Caco-2 (cell line): Measurements from ENCODE around the gene BYSL. TPM values are rescaled to one million over a fixed set of nuclear protein-coding genes. Genes with fewer than 3 reads are reported as not detected.
A peak's percentile ranks its signal among the peaks of the same experiment; 100 is the strongest.
"Not testable (repeated sequence)": the region's sequence is repeated elsewhere in the genome, so short reads cannot be mapped to it uniquely, and the experiment has no call there.

Experiments
- BruUV-seq: library from RNA; stranded (reverse); fragments of 400-500 nt; replicated peaks from 2 replicates; lab custom pipeline; 2021; lab: Mats Ljungman, UMichigan
- CTCF ChIA-PET: fragments of 300-600 bp; sonication (Branson Sonifier 250); formaldehyde crosslinking; loops from one replicate; lab custom pipeline; 2022; ENCODE audit warnings: antibody characterized with exemption; lab: Charles Lee
- POLR2A ChIA-PET: fragments of 300-600 bp; sonication (Branson Sonifier 250); formaldehyde crosslinking; loops from one replicate; lab custom pipeline; 2022; ENCODE audit warnings: antibody characterized with exemption; lab: Charles Lee
- DNase-seq, 2 experiments: peaks; one replicate each; pipeline versions ENCODE4 v3.0.0 to v3.0.0-alpha.2; 2020 to 2022
- H3K27me3 ChIP-seq: replicated peaks from 2 replicates; pipeline ENCODE4 v1.6.0; 2011; ENCODE audit warnings: low read length; ENCODE audit not compliant: control insufficient read depth, insufficient read depth
- H3K36me3 ChIP-seq: 2 replicates; pipeline ENCODE4 v1.5.1; 2011; ENCODE audit warnings: low read length; ENCODE audit not compliant: control insufficient read depth, insufficient read depth
- H3K4me1 ChIP-seq: fragments of 250-450 bp; sonication (Bioruptor Pico); 2 replicates; pipeline ENCODE4 v1.5.1; 2020; ENCODE audit warnings: mild to moderate bottlenecking
- H3K4me3 ChIP-seq: 2 replicates; pipeline ENCODE4 v1.5.1; 2011; ENCODE audit warnings: low read depth, mild to moderate bottlenecking, control low read depth, low read length
- H3K9me3 ChIP-seq: fragments of 250-450 bp; sonication (Bioruptor Pico); 2 replicates; pipeline ENCODE4 v1.5.1; 2020; ENCODE audit warnings: mild to moderate bottlenecking, moderate library complexity
- H3K27ac Mint-ChIP-seq: one replicate; pipeline ENCODE4 v1.8.0; 2022; ENCODE audit warnings: mixed read lengths; ENCODE audit not compliant: unreplicated experiment
- H3K27me3 Mint-ChIP-seq: one replicate; pipeline ENCODE4 v1.8.0; 2022; ENCODE audit warnings: mixed read lengths; ENCODE audit not compliant: insufficient read depth, unreplicated experiment
- H3K36me3 Mint-ChIP-seq: one replicate; pipeline ENCODE4 v1.8.0; 2022; ENCODE audit warnings: mild to moderate bottlenecking, mixed read lengths; ENCODE audit not compliant: insufficient read depth, unreplicated experiment
- H3K4me1 Mint-ChIP-seq: one replicate; pipeline ENCODE4 v1.8.0; 2022; ENCODE audit warnings: low read depth, mixed read lengths; ENCODE audit not compliant: unreplicated experiment
- H3K4me3 Mint-ChIP-seq: one replicate; pipeline ENCODE4 v1.8.0; 2022; ENCODE audit warnings: mild to moderate bottlenecking, moderate library complexity, mixed read lengths; ENCODE audit not compliant: unreplicated experiment
- H3K9me3 Mint-ChIP-seq: one replicate; pipeline ENCODE4 v1.8.0; 2022; ENCODE audit warnings: mixed read lengths; ENCODE audit not compliant: unreplicated experiment
- CTCF ChIP-seq, 2 experiments: fragments of 200-600 bp in 1 of 2; IDR thresholded peaks; 1 replicate in 1 of 2; 2 replicates in 1 of 2; pipeline versions ENCODE4 v1.5.1 to v1.8.0; 2011 to 2022; ENCODE audit warnings: antibody characterized with exemption in 1 of 2, control low read depth in 1 of 2, inconsistent platforms in 1 of 2, low read depth in 1 of 2, low read length in 1 of 2, mild to moderate bottlenecking in 1 of 2, moderate library complexity in 1 of 2; ENCODE audit not compliant: insufficient read depth in 1 of 2, severe bottlenecking in 1 of 2, unreplicated experiment in 1 of 2
- intact Hi-C: fragments of 100-400 bp; cut with micrococcal nuclease; formaldehyde crosslinking; loops from one replicate; pipeline ENCODE4 v1.10.0; 2022; ENCODE audit not compliant: unreplicated experiment
- total RNA-seq: library from RNA; stranded (reverse); gene quantifications from 2 replicates; pipeline ENCODE4 v1.2.3, GENCODE V29; 2022

The BYSL gene
- total RNA-seq, 1 experiment from 2014 or later, result 45.9 TPM

- H3K27me3 Mint-ChIP-seq, result no peaks in the 10 kb centered on the region
- CTCF ChIA-PET, result interaction anchor here (0.8 to 4.0 kb wide), 4 partner anchors 20 to 140 kb away, joined by 3 to 18 read pairs (median 8); partner anchors contain the start of gene MED20
Observed at GRCh38 chr6:41941280-41942066, 20.2 kb downstream of the BYSL start, which contains the start of gene CCND3. CCND3 (minus strand) TSS chr6:41941808; CDS start chr6:41941649, 159 bp downstream.

GRCh38 chr6:41942067-41942851, 21.0 kb downstream of the BYSL start:
- Mint-ChIP-seq H3K9me3 (no peaks in the 10 kb centered on the region), H3K4me1 (peaks cover 17% of the 10 kb centered on the region), H3K36me3 (peaks cover 11% of the 10 kb centered on the region), H3K27ac (peak overlapping the region; percentile 24), H3K27me3 (no peaks in the 10 kb centered on the region), H3K4me3 (peak overlapping the region; percentile 80)
- no peak for TF ChIP-seq CTCF (IDR thresholded peaks at IDR 0.05; ENCODE audit: insufficient read depth in 1 of 2, low read depth in 1 of 2, low read length in 1 of 2, severe bottlenecking in 1 of 2, unreplicated experiment in 1 of 2)
- DNase-seq, result no peak
- ChIA-PET POLR2A (interaction anchor here (0.7 to 1.6 kb wide), 2 partner anchors 21 to 25 kb away, joined by 3 to 8 read pairs; partner anchors contain the start of genes BYSL and MED20), CTCF (interaction anchor here (0.5 to 4.0 kb wide), 6 partner anchors 21 to 141 kb away, joined by 3 to 18 read pairs (median 6); partner anchors contain the start of gene MED20)
- Histone ChIP-seq H3K4me3 (peak overlapping the region; percentile 94), H3K36me3 (no peaks in the 10 kb centered on the region; the same call in 1 of the 2 replicates), H3K4me1 (peaks cover 17% of the 10 kb centered on the region), H3K9me3 (no peaks in the 10 kb centered on the region), H3K27me3 (no peaks in the 10 kb centered on the region)
- intact Hi-C loops, result no loop called here
- BruUV-seq, result TSS peak; percentile 84

More at GRCh38 chr6:41941280-41942066, 20.2 kb downstream of the BYSL start, which contains the start of gene CCND3:
- peaks cover 17% of the 10 kb centered on the region for H3K36me3 Mint-ChIP-seq
- H3K4me1 Mint-ChIP-seq, result peaks cover 17% of the 10 kb centered on the region
- no peak for TF ChIP-seq CTCF (IDR thresholded peaks at IDR 0.05; ENCODE audit: insufficient read depth in 1 of 2, low read depth in 1 of 2, low read length in 1 of 2, severe bottlenecking in 1 of 2, unreplicated experiment in 1 of 2)
- peaks cover 2% of the 10 kb centered on the region for H3K36me3 ChIP-seq
- no TSS peak for BruUV-seq
- H3K27me3 ChIP-seq, result no peaks in the 10 kb centered on the region
- no peaks in the 10 kb centered on the region for H3K9me3 ChIP-seq
- peak within 1 kb of the TSS; percentile 86 for H3K27ac Mint-ChIP-seq
- peak within 1 kb of the TSS; percentile 94 for H3K4me3 ChIP-seq
- POLR2A ChIA-PET, result interaction anchor here (0.7 to 1.6 kb wide), 2 partner anchors 21 to 26 kb away, joined by 3 to 8 read pairs; partner anchors contain the start of genes BYSL and MED20
- intact Hi-C loops, result loop anchor here (1.0 to 2.0 kb wide), 2 partner anchors 21 to 103 kb away; partner anchors contain the start of genes BYSL and MED20
- peak within 1 kb of the TSS; percentile 80 for H3K4me3 Mint-ChIP-seq
- peaks cover 17% of the 10 kb centered on the region for H3K4me1 ChIP-seq
- peak; percentile 90 to 93 for DNase-seq
- no peaks in the 10 kb centered on the region for H3K9me3 Mint-ChIP-seq

GRCh38 chr6:41942882-41943281, 21.6 kb downstream of the BYSL start:
- H3K27me3 ChIP-seq, H3K27me3 Mint-ChIP-seq, H3K9me3 Mint-ChIP-seq, BruUV-seq, H3K4me3 ChIP-seq, intact Hi-C loops, H3K9me3 ChIP-seq, H3K36me3 ChIP-seq, H3K27ac Mint-ChIP-seq, DNase-seq, POLR2A ChIA-PET: not testable (repeated sequence)
- CTCF ChIA-PET, result interaction anchor here (0.6 to 1.3 kb wide), 3 partner anchors 22 to 142 kb away, joined by 3 to 7 read pairs (median 4); partner anchors contain the start of gene MED20
- Mint-ChIP-seq H3K4me3 (peak overlapping the region; percentile 80), H3K36me3 (peaks cover 11% of the 10 kb centered on the region), H3K4me1 (peaks cover 17% of the 10 kb centered on the region)
- peaks cover 17% of the 10 kb centered on the region for H3K4me1 ChIP-seq
